IMR-90 (cell line): ENCODE measurements around the gene NUPR1. TPM values are rescaled to one million over a fixed set of nuclear protein-coding genes. Genes with fewer than 3 reads are reported as not detected.

Source experiments
- ATAC-seq: fragments of 200-7000 bp; cut with Tn5 transposase; 2 replicates; pipeline ENCODE4 v1.9.1; 2020; ENCODE audit warnings: low read depth, mild to moderate bottlenecking, moderate library complexity
- BruUV-seq: library from RNA; stranded (reverse); fragments of 400-500 nt; replicated peaks from 2 replicates; lab custom pipeline; 2021; lab: Mats Ljungman, UMichigan
- CTCF ChIA-PET: fragments of 300-600 bp; formaldehyde crosslinking; extraction: SDS; loops from one replicate; lab custom pipeline; 2021; ENCODE audit warnings: antibody characterized with exemption; lab: Yijun Ruan, JAX
- POLR2A ChIA-PET: fragments of 300-600 bp; sonication (Branson Sonifier 250); formaldehyde crosslinking; loops from one replicate; lab custom pipeline; 2022; ENCODE audit warnings: antibody characterized with exemption; ENCODE audit not compliant: unreplicated experiment; lab: Charles Lee
- DNase-seq: peaks from one replicate; pipeline ENCODE4 v3.0.0; 2013
- H2AFZ ChIP-seq: replicated peaks from 2 replicates; pipeline ENCODE3; 2013; ENCODE audit warnings: low read length, mild to moderate bottlenecking; ENCODE audit not compliant: poor library complexity
- H2AK5ac ChIP-seq: 2 replicates; pipeline ENCODE4 v1.6.1; 2013; ENCODE audit warnings: low read depth, low read length, inconsistent platforms
- H2AK9ac ChIP-seq: replicated peaks from 2 replicates; pipeline ENCODE3; 2013; ENCODE audit warnings: mild to moderate bottlenecking, low read depth, low read length, moderate library complexity; ENCODE audit not compliant: poor library complexity
- H2BK120ac ChIP-seq: 2 replicates; pipeline ENCODE4 v1.6.1; 2013; ENCODE audit warnings: low read depth, low read length, inconsistent platforms
- H2BK15ac ChIP-seq: 3 replicates; pipeline ENCODE4 v1.6.1; 2013; ENCODE audit warnings: low read depth, low read length, inconsistent platforms
- H2BK20ac ChIP-seq: 2 replicates; pipeline ENCODE4 v1.6.1; 2013; ENCODE audit warnings: low read depth, mild to moderate bottlenecking, inconsistent platforms, low read length, moderate library complexity
- H2BK5ac ChIP-seq: 2 replicates; pipeline ENCODE4 v1.6.1; 2013; ENCODE audit warnings: mild to moderate bottlenecking, low read depth, low read length, inconsistent platforms; ENCODE audit not compliant: poor library complexity, severe bottlenecking
- H3K14ac ChIP-seq: replicated peaks from 2 replicates; pipeline ENCODE4 v1.6.1; 2013; ENCODE audit warnings: low read depth, low read length, inconsistent platforms
- H3K18ac ChIP-seq: 2 replicates; pipeline ENCODE4 v1.6.1; 2013; ENCODE audit warnings: low read depth, low read length, control low read depth
- H3K23ac ChIP-seq: 2 replicates; pipeline ENCODE4 v1.6.1; 2013; ENCODE audit warnings: low read depth, low read length, inconsistent platforms
- H3K27ac ChIP-seq: 2 replicates; pipeline ENCODE4 v1.5.1; 2013; ENCODE audit warnings: mild to moderate bottlenecking, control low read depth, low read length; ENCODE audit not compliant: insufficient read depth
- H3K27me3 ChIP-seq: 2 replicates; pipeline ENCODE4 v1.6.1; 2013; ENCODE audit warnings: low read length; ENCODE audit not compliant: control insufficient read depth, insufficient read depth
- H3K36me3 ChIP-seq: 2 replicates; pipeline ENCODE4 v1.6.1; 2013; ENCODE audit warnings: low read length, mixed read lengths; ENCODE audit not compliant: control insufficient read depth, insufficient read depth
- H3K4ac ChIP-seq: 2 replicates; pipeline ENCODE4 v1.6.1; 2013; ENCODE audit warnings: low read depth, low read length, inconsistent platforms
- H3K4me1 ChIP-seq: 2 replicates; pipeline ENCODE4 v1.6.1; 2013; ENCODE audit warnings: low read length, mixed read lengths; ENCODE audit not compliant: control insufficient read depth, insufficient read depth
- H3K4me2 ChIP-seq: 2 replicates; pipeline ENCODE4 v1.6.1; 2013; ENCODE audit warnings: low read depth, mild to moderate bottlenecking, control low read depth, low read length, moderate library complexity
- H3K4me3 ChIP-seq: 2 replicates; pipeline ENCODE4 v1.5.1; 2013; ENCODE audit warnings: low read depth, mild to moderate bottlenecking, control low read depth, low read length, moderate library complexity; ENCODE audit not compliant: insufficient read depth
- H3K56ac ChIP-seq: 2 replicates; pipeline ENCODE4 v1.6.1; 2013; ENCODE audit warnings: low read length, inconsistent platforms; ENCODE audit not compliant: insufficient read depth; ENCODE audit errors: extremely low read depth
- H3K79me1 ChIP-seq, 2 experiments: 2 replicates each; pipeline ENCODE4 v1.6.1; 2013; ENCODE audit warnings: low read length in 2 of 2, inconsistent platforms in 1 of 2, low read depth in 1 of 2
- H3K9ac ChIP-seq: 2 replicates; pipeline ENCODE4 v1.6.1; 2013; ENCODE audit warnings: low read depth, low read length, control low read depth
- H3K9me1 ChIP-seq: 2 replicates; pipeline ENCODE4 v1.6.1; 2013; ENCODE audit warnings: low read length, inconsistent platforms; ENCODE audit not compliant: insufficient read depth
- H3K9me3 ChIP-seq: 2 replicates; pipeline ENCODE4 v1.6.1; 2013; ENCODE audit warnings: low read length; ENCODE audit not compliant: control insufficient read depth, insufficient read depth
- H4K20me1 ChIP-seq: 2 replicates; pipeline ENCODE4 v1.6.1; 2013; ENCODE audit warnings: low read length, inconsistent platforms; ENCODE audit not compliant: insufficient read depth
- H4K5ac ChIP-seq: 2 replicates; pipeline ENCODE4 v1.6.1; 2013; ENCODE audit warnings: mild to moderate bottlenecking, low read depth, low read length, control low read depth
- H4K8ac ChIP-seq, 2 experiments: 2 replicates each; pipeline ENCODE4 v1.6.1; 2013; ENCODE audit warnings: low read depth in 2 of 2, low read length in 2 of 2, control low read depth in 1 of 2, inconsistent platforms in 1 of 2
- H4K91ac ChIP-seq: 2 replicates; pipeline ENCODE4 v1.6.1; 2013; ENCODE audit warnings: low read depth, low read length, inconsistent platforms; ENCODE audit not compliant: insufficient read depth
- WGBS, 2 experiments: methylation state at CpG; one replicate each; pipeline versions ENCODE4 v1.1.5 to v1.1.7; 2013; ENCODE audit warnings: missing lambda C conversion rate in 2 of 2; ENCODE audit not compliant: insufficient read length in 1 of 2; ENCODE audit errors: extremely low coverage in 2 of 2; 5-methylcytosine and 5-hydroxymethylcytosine counted together
- dilution Hi-C: fragments of 300-500 bp; cut with HindIII; formaldehyde crosslinking; loops from one replicate; pipeline ENCODE4 v1.14.3; 2018; ENCODE audit warnings: low sequenced_read_pairs; ENCODE audit not compliant: unreplicated experiment
- in situ Hi-C: fragments of 300-500 bp; cut with MboI; formaldehyde crosslinking; loops from 3 replicates; pipeline ENCODE4 v1.14.3; 2019; ENCODE audit warnings: low sequenced_read_pairs, inconsistent platforms, mixed read lengths
- intact Hi-C: fragments of 100-400 bp; cut with micrococcal nuclease; formaldehyde crosslinking; loops from 2 replicates; pipeline ENCODE4 v1.10.0; 2022
- polyA plus RNA-seq, 3 experiments: library from polyadenylated mRNA; depleted of rRNA; stranded (reverse); fragments of >200 nt; gene quantifications; 2 replicates each; pipeline ENCODE4 v1.2.3, GENCODE V29; 2012; ENCODE audit warnings: low replicate concordance in 1 of 3
- total RNA-seq: library from RNA; depleted of rRNA; stranded (reverse); fragments of >200 nt; gene quantifications from 2 replicates; pipeline ENCODE4 v1.2.3, GENCODE V29; 2012
- TF ChIP-seq, protein P1 (sequence below): fragments of 150-350 bp; IDR thresholded peaks from 2 replicates; pipeline ENCODE4 v1.6.1; 2017; ENCODE audit warnings: mild to moderate bottlenecking, antibody characterized with exemption, low read length, low read depth

NUPR1 gene
- total and polyA plus RNA-seq, 2 of the 4 experiments (the other 2 are of a cell fraction): 10.2 to 27.9 TPM

DNA sequence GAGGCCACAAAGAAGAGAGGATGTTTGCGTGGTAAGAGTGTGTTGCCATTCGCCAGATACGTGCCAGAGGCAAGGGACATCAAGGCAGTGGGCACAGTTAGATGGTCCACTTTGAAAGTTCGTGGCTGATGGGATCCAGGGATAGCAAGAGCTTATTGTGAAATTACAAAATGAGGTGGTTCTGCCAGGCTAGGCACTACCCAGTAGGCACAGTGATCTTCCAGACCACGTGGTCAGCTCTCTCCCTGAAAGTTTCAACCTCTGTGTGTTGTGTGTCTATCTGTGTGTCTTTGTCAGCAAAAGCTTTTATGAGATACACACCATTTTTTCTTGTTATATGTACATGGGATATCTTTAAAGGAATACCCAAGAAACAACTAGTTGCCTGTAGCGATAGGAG, 24.4 kb upstream of the NUPR1 start:
- Histone ChIP-seq H4K8ac (no peak overlapping the region), H3K4me1 (peaks cover 6% of the 10 kb centered on the region; the same call in 1 of the 2 replicates), H2AFZ (no peak overlapping the region), H3K4me3 (no peak overlapping the region), H3K9ac (no peak overlapping the region), H2BK5ac (no peak overlapping the region), H3K14ac (no peak overlapping the region), H4K20me1 (no peaks in the 10 kb centered on the region), H3K56ac (no peak overlapping the region), H2BK120ac (no peak overlapping the region), H3K79me1 (peaks cover 14 to 27% of the 10 kb centered on the region in 2 experiments), H3K36me3 (peaks cover 5% of the 10 kb centered on the region), H4K91ac (no peak overlapping the region), H3K27ac (no peak overlapping the region), H2AK9ac (no peak overlapping the region), H3K9me3 (peaks cover 3% of the 10 kb centered on the region), H3K18ac (no peak overlapping the region), H2AK5ac (no peak overlapping the region), H4K5ac (no peak overlapping the region), H3K9me1 (peaks cover 6% of the 10 kb centered on the region; the same call in 1 of the 2 replicates), H3K4ac (no peak overlapping the region), H3K23ac (no peak overlapping the region), H2BK15ac (no peak overlapping the region), H2BK20ac (no peak overlapping the region), H3K27me3 (no peaks in the 10 kb centered on the region), H3K4me2 (no peak overlapping the region)
- no peak for ATAC-seq
- DNase-seq: no peak
- TF ChIP-seq, protein P1, sequence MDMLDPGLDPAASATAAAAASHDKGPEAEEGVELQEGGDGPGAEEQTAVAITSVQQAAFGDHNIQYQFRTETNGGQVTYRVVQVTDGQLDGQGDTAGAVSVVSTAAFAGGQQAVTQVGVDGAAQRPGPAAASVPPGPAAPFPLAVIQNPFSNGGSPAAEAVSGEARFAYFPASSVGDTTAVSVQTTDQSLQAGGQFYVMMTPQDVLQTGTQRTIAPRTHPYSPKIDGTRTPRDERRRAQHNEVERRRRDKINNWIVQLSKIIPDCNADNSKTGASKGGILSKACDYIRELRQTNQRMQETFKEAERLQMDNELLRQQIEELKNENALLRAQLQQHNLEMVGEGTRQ: no peak
- intact Hi-C loops: no loop called here
- in situ Hi-C loops: no loop called here
- BruUV-seq: no TSS peak
- dilution Hi-C loops: no loop called here
- ChIA-PET POLR2A (no interaction called here), CTCF (no interaction called here)
- 100% methylated on average over 1 of the region's 6 CpGs; no CpG with 5 or more reads in 1 of the 2 experiments for WGBS, 2 experiments
